HS-27A (cell line): ENCODE measurements around the gene CRABP1.
"Not testable (repeated sequence)": the region's sequence is repeated elsewhere in the genome, so short reads cannot be mapped to it uniquely, and the experiment has no call there.

Source experiments
- DNase-seq: peaks from one replicate; pipeline ENCODE4 v3.0.0-alpha.2; 2012; ENCODE audit warnings: low read depth, missing footprints

CRABP1 gene

GRCh38 chr15:78374436-78375393 lies 34.6 kb downstream of the CRABP1 start:
- DNase-seq, result no peak

GRCh38 chr15:78380143-78380542 lies 40.0 kb downstream of the CRABP1 start:
- DNase-seq, result not testable (repeated sequence)

- DNase-seq, result no peak
These were observed 42.1 kb downstream of the CRABP1 start for GRCh38 chr15:78382114-78382880.

GRCh38 chr15:78384651-78385050 lies 44.5 kb downstream of the CRABP1 start:
- no peak for DNase-seq

GRCh38 chr15:78387246-78388037 lies 47.3 kb downstream of the CRABP1 start:
- DNase-seq, result no peak

- DNase-seq, result no peak
These were observed 48.7 kb downstream of the CRABP1 start for GRCh38 chr15:78388865-78389264.

GRCh38 chr15:78389322-78389721 lies 49.2 kb downstream of the CRABP1 start:
- DNase-seq, result no peak

GRCh38 chr15:78389738-78390137 lies 49.6 kb downstream of the CRABP1 start:
- DNase-seq, result no peak

GRCh38 chr15:78390242-78390641 lies 50.1 kb downstream of the CRABP1 start:
- DNase-seq, result no peak

GRCh38 chr15:78390826-78391225 lies 50.7 kb downstream of the CRABP1 start:
- no peak for DNase-seq

- no peak for DNase-seq
These were observed 51.6 kb downstream of the CRABP1 start for GRCh38 chr15:78391781-78392180.

- no peak for DNase-seq
These were observed 52.3 kb downstream of the CRABP1 start for GRCh38 chr15:78392430-78392829.

GRCh38 chr15:78393137-78393536 lies 53.0 kb downstream of the CRABP1 start:
- DNase-seq, result no peak

- no peak for DNase-seq
These were observed 53.9 kb downstream of the CRABP1 start for GRCh38 chr15:78394026-78394425.

- no peak for DNase-seq
These were observed 54.9 kb downstream of the CRABP1 start for GRCh38 chr15:78394981-78395616.

- no peak for DNase-seq
These were observed 56.1 kb downstream of the CRABP1 start for GRCh38 chr15:78396186-78396814.

- no peak for DNase-seq
These were observed 56.8 kb downstream of the CRABP1 start for GRCh38 chr15:78396976-78397375.

- DNase-seq, result no peak
These were observed 57.2 kb downstream of the CRABP1 start for GRCh38 chr15:78397382-78397781.
